ENCODE data around the gene MVD. TPM values are rescaled to one million over a fixed set of nuclear protein-coding genes. Genes with fewer than 3 reads are reported as not detected.

MVD gene
- total RNA-seq, 1 experiment from 2014 or later = 119 TPM

DNA sequence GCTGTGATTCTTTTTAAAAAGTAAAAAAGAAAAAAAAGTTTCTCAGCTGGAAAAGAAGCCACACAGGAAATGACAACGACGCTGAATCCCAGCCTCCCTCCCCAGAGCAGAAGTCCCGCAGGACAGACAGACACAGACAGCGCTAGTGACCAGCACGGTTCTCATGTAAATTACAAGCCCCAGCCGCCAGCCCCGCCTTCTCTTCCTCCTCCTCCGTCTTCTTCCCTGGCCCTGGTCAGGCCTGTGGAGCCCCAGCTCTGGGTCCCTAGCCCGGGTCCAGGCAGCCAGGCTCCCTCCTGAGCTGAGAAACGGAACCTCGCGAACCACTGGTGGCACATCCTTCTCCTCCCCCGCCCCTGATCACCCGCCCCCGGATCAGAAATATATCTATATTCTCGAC is 31.5 kb downstream of the MVD start:
- Histone ChIP-seq H3K27ac (ENCODE audit: low read depth, low read length) (no peak overlapping the region), H2AFZ (ENCODE audit: low read depth, low read length, poor library complexity, severe bottlenecking) (no peak overlapping the region), H3K36me3 (ENCODE audit: control insufficient read depth in 1 of 2, insufficient read depth in 2 of 2, low read length in 2 of 2) (peaks cover 31 to 41% of the 10 kb centered on the region in 2 experiments; a peak in 3 of 4 replicates), H3K27me3 (ENCODE audit: insufficient read depth, low read length) (no peaks in the 10 kb centered on the region), H3K9ac (ENCODE audit: low read length) (no peak overlapping the region), H3K9me3 (ENCODE audit: control insufficient read depth in 1 of 2, insufficient read depth in 1 of 2, low read depth in 1 of 2, low read length in 2 of 2) (no peaks in the 10 kb centered on the region), H3K4me3 (replicated peaks in 1 of 2; ENCODE audit: low read depth in 1 of 2, low read length in 2 of 2) (no peak overlapping the region), H3K9me2 (ENCODE audit: insufficient read depth) (no peaks in the 10 kb centered on the region), H3K4me2 (ENCODE audit: low read length) (no peak overlapping the region), H3K79me2 (ENCODE audit: insufficient read depth, low read length) (no peaks in the 10 kb centered on the region), H3K4me1 (ENCODE audit: control insufficient read depth in 1 of 2, insufficient read depth in 2 of 2, low read length in 2 of 2) (peaks cover 0 to 7% of the 10 kb centered on the region in 2 experiments; a peak in 1 of 4 replicates), H4K20me1 (ENCODE audit: insufficient read depth) (no peaks in the 10 kb centered on the region)
- no TSS peak for BruUV-seq (replicated peaks)
- ATAC-seq (no peak), DNase-seq (ENCODE audit: low read depth, low spot score) (no peak)
- ChIA-PET POLR2A (no interaction called here), RAD21 (ENCODE audit: low non-redundant PET in 1 of 2, low total read pairs in 2 of 2, uncharacterized antibody in 2 of 2, unreplicated experiment in 2 of 2) (no interaction called here), CTCF (no interaction called here)
- TF ChIP-seq SIN3A (IDR thresholded peaks at IDR 0.05; ENCODE audit: low read depth) = no peak
- TF ChIP-seq FOSL1 (IDR thresholded peaks at IDR 0.05; ENCODE audit: low read depth) = no peak
- no peak for TF ChIP-seq ZNF274 (IDR thresholded peaks at IDR 0.05; ENCODE audit: low read depth, low read length)
- no peak for TF ChIP-seq JUND (IDR thresholded peaks at IDR 0.05)
- TF ChIP-seq EZH2 (IDR thresholded peaks at IDR 0.05) = no peak
- TF ChIP-seq, protein P1, sequence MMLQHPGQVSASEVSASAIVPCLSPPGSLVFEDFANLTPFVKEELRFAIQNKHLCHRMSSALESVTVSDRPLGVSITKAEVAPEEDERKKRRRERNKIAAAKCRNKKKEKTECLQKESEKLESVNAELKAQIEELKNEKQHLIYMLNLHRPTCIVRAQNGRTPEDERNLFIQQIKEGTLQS (IDR thresholded peaks at IDR 0.05) = no peak
- TF ChIP-seq POLR2AphosphoS5 (IDR thresholded peaks at IDR 0.05; ENCODE audit: low read depth, low read length) = no peak
- TF ChIP-seq, protein P2, sequence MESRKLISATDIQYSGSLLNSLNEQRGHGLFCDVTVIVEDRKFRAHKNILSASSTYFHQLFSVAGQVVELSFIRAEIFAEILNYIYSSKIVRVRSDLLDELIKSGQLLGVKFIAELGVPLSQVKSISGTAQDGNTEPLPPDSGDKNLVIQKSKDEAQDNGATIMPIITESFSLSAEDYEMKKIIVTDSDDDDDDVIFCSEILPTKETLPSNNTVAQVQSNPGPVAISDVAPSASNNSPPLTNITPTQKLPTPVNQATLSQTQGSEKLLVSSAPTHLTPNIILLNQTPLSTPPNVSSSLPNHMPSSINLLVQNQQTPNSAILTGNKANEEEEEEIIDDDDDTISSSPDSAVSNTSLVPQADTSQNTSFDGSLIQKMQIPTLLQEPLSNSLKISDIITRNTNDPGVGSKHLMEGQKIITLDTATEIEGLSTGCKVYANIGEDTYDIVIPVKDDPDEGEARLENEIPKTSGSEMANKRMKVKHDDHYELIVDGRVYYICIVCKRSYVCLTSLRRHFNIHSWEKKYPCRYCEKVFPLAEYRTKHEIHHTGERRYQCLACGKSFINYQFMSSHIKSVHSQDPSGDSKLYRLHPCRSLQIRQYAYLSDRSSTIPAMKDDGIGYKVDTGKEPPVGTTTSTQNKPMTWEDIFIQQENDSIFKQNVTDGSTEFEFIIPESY (IDR thresholded peaks at IDR 0.05; ENCODE audit: extremely low read depth, insufficient replicate concordance, low read length) = no peak
- TF ChIP-seq CEBPB (IDR thresholded peaks at IDR 0.05; ENCODE audit: low read depth) = no peak
- no peak for TF ChIP-seq EZH2phosphoT487 (IDR thresholded peaks at IDR 0.05; ENCODE audit: borderline replicate concordance)
- no peak for TF ChIP-seq SP1 (IDR thresholded peaks at IDR 0.05; ENCODE audit: low read depth)
- intact Hi-C loops (cut with micrococcal nuclease) = no loop called here
